T-cell (primary cell): Measurements from ENCODE around the gene SMIM17. TPM values are rescaled to one million over a fixed set of nuclear protein-coding genes. Genes with fewer than 3 reads are reported as not detected.

ENCODE experiments used
- ATAC-seq, 4 experiments: fragments of 200-7000 bp in 3 of 4; fragments of 150-1000 bp in 1 of 4; cut with Tn5 transposase; replicated peaks in 1 of 4; 1 replicate in 3 of 4; 2 replicates in 1 of 4; pipeline ENCODE4 v1.10.0; 2021; ENCODE audit warnings: moderate library complexity in 3 of 4, mild to moderate bottlenecking in 2 of 4, moderate number of reproducible peaks in 1 of 4
- CTCF ChIA-PET, 2 donors: fragments of 300-600 bp; sonication (Branson Sonifier 250); formaldehyde crosslinking; loops; one replicate each; lab custom pipeline; 2022; ENCODE audit warnings: antibody characterized with exemption in 2 of 2; lab: Charles Lee
- POLR2A ChIA-PET, 2 donors: fragments of 300-600 bp; sonication (Branson Sonifier 250); formaldehyde crosslinking; loops; one replicate each; lab custom pipeline; 2022; ENCODE audit warnings: antibody characterized with exemption in 2 of 2; lab: Charles Lee
- DNase-seq, 35 experiments: peaks; one replicate each; pipeline versions ENCODE4 v3.0.0 to v3.0.0-alpha.2; 2013 to 2023
- H3K27ac ChIP-seq: one replicate; pipeline ENCODE4 v1.5.1; 2013; ENCODE audit warnings: low read length
- H3K27me3 ChIP-seq, 2 experiments: replicated peaks in 1 of 2; 1 replicate in 1 of 2; 2 replicates in 1 of 2; pipeline versions ENCODE4 v1.6.1 to v1.7.0; 2013; ENCODE audit warnings: low read length in 1 of 2, mixed read lengths in 1 of 2; ENCODE audit not compliant: control insufficient read depth in 2 of 2, insufficient read depth in 2 of 2; ENCODE audit errors: extremely low read depth in 1 of 2
- H3K36me3 ChIP-seq, 2 donors: 1 replicate in 1 of 2; 2 replicates in 1 of 2; pipeline versions ENCODE4 v1.6.1 to v1.7.0; 2013; ENCODE audit warnings: low read length in 1 of 2; ENCODE audit not compliant: control insufficient read depth in 2 of 2, insufficient read depth in 1 of 2; ENCODE audit errors: extremely low read depth in 1 of 2
- H3K4me1 ChIP-seq, 2 experiments: 1 replicate in 1 of 2; 2 replicates in 1 of 2; pipeline versions ENCODE4 v1.6.1 to v1.7.0; 2013; ENCODE audit warnings: low read length in 2 of 2, mixed read lengths in 1 of 2; ENCODE audit not compliant: insufficient read depth in 2 of 2, control insufficient read depth in 1 of 2; ENCODE audit errors: extremely low read depth in 1 of 2
- H3K4me3 ChIP-seq, 2 donors: 1 replicate in 1 of 2; 2 replicates in 1 of 2; pipeline versions ENCODE4 v1.5.1 to v1.7.0; 2013; ENCODE audit warnings: mild to moderate bottlenecking in 2 of 2, low read length in 1 of 2, moderate library complexity in 1 of 2; ENCODE audit not compliant: control insufficient read depth in 1 of 2; ENCODE audit errors: extremely low read depth in 1 of 2
- H3K9me3 ChIP-seq: 2 replicates; pipeline ENCODE4 v1.7.0; 2013
- H3K27ac Mint-ChIP-seq, 2 donors: one replicate each; pipeline ENCODE4 v1.8.0; 2020 to 2021; ENCODE audit warnings: mild to moderate bottlenecking in 2 of 2, mixed read lengths in 2 of 2
- H3K27me3 Mint-ChIP-seq, 2 donors: one replicate each; pipeline ENCODE4 v1.8.0; 2021 to 2022; ENCODE audit warnings: mixed read lengths in 2 of 2
- H3K36me3 Mint-ChIP-seq: one replicate; pipeline ENCODE4 v1.8.0; 2021; ENCODE audit warnings: mixed read lengths
- H3K4me1 Mint-ChIP-seq, 3 donors: one replicate each; pipeline ENCODE4 v1.8.0; 2020 to 2022; ENCODE audit warnings: mixed read lengths in 3 of 3, mild to moderate bottlenecking in 1 of 3
- H3K4me3 Mint-ChIP-seq, 3 donors: one replicate each; pipeline ENCODE4 v1.8.0; 2020 to 2022; ENCODE audit warnings: mild to moderate bottlenecking in 3 of 3, mixed read lengths in 3 of 3, moderate library complexity in 3 of 3
- H3K9me3 Mint-ChIP-seq, 3 donors: one replicate each; pipeline ENCODE4 v1.8.0; 2020 to 2022; ENCODE audit warnings: mixed read lengths in 3 of 3
- WGBS: methylation state at CpG from one replicate; pipeline ENCODE4 v1.1.5; 2013; ENCODE audit warnings: missing lambda C conversion rate; ENCODE audit not compliant: insufficient coverage; 5-methylcytosine and 5-hydroxymethylcytosine counted together
- total RNA-seq, 35 experiments: library from RNA in 6 of 35; stranded (reverse) in 6 of 35; fragments of 120-200 nt in 1 of 35; gene quantifications; one replicate each; pipeline versions ENCODE4 v1.2.1 to v1.2.4 and lab custom pipeline; 2013 to 2026

The SMIM17 gene
- total RNA-seq, 5 donors from 2014 or later (not counting 1 experiment from before 2014, with no cell fraction given), result not detected

- Histone ChIP-seq H3K4me3 (no peak overlapping the region), H3K9me3 (peaks cover 10% of the 10 kb centered on the region), H3K27me3 (peaks cover 0 to 6% of the 10 kb centered on the region in 2 experiments), H3K4me1 (no peaks in the 10 kb centered on the region), H3K36me3 (no peaks in the 10 kb centered on the region), H3K27ac (no peak overlapping the region)
- no peak for ATAC-seq
- Mint-ChIP-seq H3K4me3 (no peak overlapping the region), H3K27me3 (no peaks in the 10 kb centered on the region), H3K9me3 (peaks cover 18 to 52% (median 49%) of the 10 kb centered on the region in 3 donors), H3K36me3 (peaks cover 10% of the 10 kb centered on the region), H3K4me1 (no peaks in the 10 kb centered on the region), H3K27ac (no peak overlapping the region)
- peak in 9 of 35 experiments; percentile 2 to 31 (median 10) for DNase-seq
- ChIA-PET CTCF (no interaction called here), POLR2A (no interaction called here)
- WGBS, result 18% methylated on average over 20 of the region's 21 CpGs
Measured at GRCh38 chr19:56637976-56638555, 4.9 kb upstream of the SMIM17 start.

GRCh38 chr19:56639217-56639616 is 3.7 kb upstream of the SMIM17 start:
- DNase-seq (peak in 1 of 35 experiments; percentile 7), ATAC-seq (no peak)
- H3K4me1 ChIP-seq, result no peaks in the 10 kb centered on the region
- H3K27ac ChIP-seq, result no peak overlapping the region
- peaks cover 7% of the 10 kb centered on the region for H3K9me3 ChIP-seq
- no peaks in the 10 kb centered on the region for H3K36me3 ChIP-seq
- no peaks in the 10 kb centered on the region for H3K4me1 Mint-ChIP-seq
- peaks cover 5 to 8% of the 10 kb centered on the region in 2 donors for H3K27me3 Mint-ChIP-seq
- H3K27ac Mint-ChIP-seq, result no peak overlapping the region
- H3K36me3 Mint-ChIP-seq, result peaks cover 13% of the 10 kb centered on the region
- 32% methylated on average over 7 of the region's 7 CpGs for WGBS
- CTCF ChIA-PET, result no interaction called here
- POLR2A ChIA-PET, result no interaction called here
- H3K4me3 ChIP-seq, result no peak overlapping the region
- no peak overlapping the region for H3K4me3 Mint-ChIP-seq
- H3K9me3 Mint-ChIP-seq, result peaks cover 19 to 47% (median 44%) of the 10 kb centered on the region in 3 donors
- H3K27me3 ChIP-seq, result peaks cover 0 to 17% of the 10 kb centered on the region in 2 experiments

GRCh38 chr19:56643460-56643955 is 549 bp downstream of the SMIM17 start:
- DNase-seq, result no peak
- POLR2A ChIA-PET, result no interaction called here
- WGBS, result 27% methylated on average over 20 of the region's 25 CpGs
- Histone ChIP-seq H3K27me3 (peaks cover 0 to 30% of the 10 kb centered on the region in 2 experiments), H3K9me3 (no peaks in the 10 kb centered on the region), H3K4me1 (no peaks in the 10 kb centered on the region), H3K4me3 (no peak overlapping the region), H3K27ac (no peak overlapping the region), H3K36me3 (no peaks in the 10 kb centered on the region)
- CTCF ChIA-PET, result no interaction called here
- no peak for ATAC-seq
- peaks cover 38 to 57% (median 50%) of the 10 kb centered on the region in 3 donors for H3K9me3 Mint-ChIP-seq
- no peaks in the 10 kb centered on the region for H3K4me1 Mint-ChIP-seq
- H3K36me3 Mint-ChIP-seq, result peaks cover 12% of the 10 kb centered on the region
- no peak overlapping the region for H3K27ac Mint-ChIP-seq
- H3K4me3 Mint-ChIP-seq, result no peak overlapping the region
- peaks cover 7 to 16% of the 10 kb centered on the region in 2 donors for H3K27me3 Mint-ChIP-seq

GRCh38 chr19:56654151-56654550 is 11.2 kb downstream of the SMIM17 start:
- Histone ChIP-seq H3K4me3 (no peak overlapping the region), H3K9me3 (no peaks in the 10 kb centered on the region), H3K27me3 (no peaks in the 10 kb centered on the region), H3K4me1 (no peaks in the 10 kb centered on the region), H3K36me3 (no peaks in the 10 kb centered on the region), H3K27ac (no peak overlapping the region)
- Mint-ChIP-seq H3K9me3 (peaks cover 21 to 51% (median 40%) of the 10 kb centered on the region in 3 donors), H3K27me3 (no peaks in the 10 kb centered on the region), H3K36me3 (peaks cover 3% of the 10 kb centered on the region), H3K4me1 (no peaks in the 10 kb centered on the region), H3K4me3 (no peak overlapping the region), H3K27ac (no peak overlapping the region)
- WGBS, result 63% methylated on average over 3 of the region's 3 CpGs
- POLR2A ChIA-PET, result no interaction called here
- DNase-seq (no peak), ATAC-seq (no peak)
- CTCF ChIA-PET, result no interaction called here

- H3K4me3 Mint-ChIP-seq, result no peak overlapping the region
- Histone ChIP-seq H3K36me3 (no peaks in the 10 kb centered on the region), H3K27ac (no peak overlapping the region), H3K4me3 (no peak overlapping the region), H3K27me3 (no peaks in the 10 kb centered on the region), H3K4me1 (no peaks in the 10 kb centered on the region), H3K9me3 (no peaks in the 10 kb centered on the region)
- DNase-seq (no peak), ATAC-seq (no peak)
- ChIA-PET CTCF (no interaction called here), POLR2A (no interaction called here)
- peaks cover 14% of the 10 kb centered on the region for H3K36me3 Mint-ChIP-seq
- no peaks in the 10 kb centered on the region for H3K4me1 Mint-ChIP-seq
- no peak overlapping the region for H3K27ac Mint-ChIP-seq
- 58% methylated on average over 21 of the region's 32 CpGs for WGBS
- H3K9me3 Mint-ChIP-seq, result peaks cover 10 to 27% (median 21%) of the 10 kb centered on the region in 3 donors
- H3K27me3 Mint-ChIP-seq, result no peaks in the 10 kb centered on the region
Measured at GRCh38 chr19:56660381-56661107, 17.6 kb downstream of the SMIM17 start.

GRCh38 chr19:56661248-56661647 is 18.3 kb downstream of the SMIM17 start:
- Mint-ChIP-seq H3K36me3 (peaks cover 14% of the 10 kb centered on the region), H3K9me3 (peaks cover 10 to 23% (median 19%) of the 10 kb centered on the region in 3 donors), H3K4me1 (no peaks in the 10 kb centered on the region), H3K4me3 (no peak overlapping the region), H3K27ac (no peak overlapping the region), H3K27me3 (no peaks in the 10 kb centered on the region)
- no peak overlapping the region for H3K27ac ChIP-seq
- DNase-seq, result no peak
- H3K36me3 ChIP-seq, result no peaks in the 10 kb centered on the region
- H3K4me3 ChIP-seq, result no peak overlapping the region
- 100% methylated on average over 1 of the region's 3 CpGs for WGBS
- no peaks in the 10 kb centered on the region for H3K4me1 ChIP-seq
- no peak for ATAC-seq
- ChIA-PET POLR2A (no interaction called here), CTCF (no interaction called here)
- no peaks in the 10 kb centered on the region for H3K9me3 ChIP-seq
- no peaks in the 10 kb centered on the region for H3K27me3 ChIP-seq
